ENCODE data around the gene HS3ST2.

- TF ChIP-seq CTCF (IDR thresholded peaks at IDR 0.05) (no peak), EP300 (IDR thresholded peaks at IDR 0.05) (no peak)
Observed at GRCh38 chr16:22787466-22788192, 26.3 kb upstream of the HS3ST2 start.

Data from tibial nerve (tissue), 4 donors.